ENCODE results near the gene CAMTA1.

CAMTA1 gene

DNA sequence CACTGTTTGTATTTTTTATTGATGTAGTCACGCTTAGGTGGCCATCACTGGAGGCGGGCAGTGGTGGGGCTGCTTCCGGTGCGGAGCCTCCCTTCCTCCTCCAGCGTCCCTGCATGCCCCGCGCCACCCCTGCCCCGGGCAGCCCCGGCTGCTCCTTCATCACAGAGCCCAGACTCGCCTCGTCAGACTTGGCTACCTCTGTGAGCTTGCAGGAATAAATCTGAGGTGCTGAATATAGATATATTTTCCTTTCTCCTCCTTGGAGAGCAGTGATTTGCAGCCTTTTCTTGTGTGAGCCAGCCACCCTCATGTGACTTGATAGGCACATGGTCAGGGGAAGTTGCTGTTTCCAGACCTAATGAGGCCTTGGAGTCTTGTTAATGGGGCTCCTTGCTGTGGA is 573.2 kb downstream of the CAMTA1 start:
- TF ChIP-seq, protein P1, sequence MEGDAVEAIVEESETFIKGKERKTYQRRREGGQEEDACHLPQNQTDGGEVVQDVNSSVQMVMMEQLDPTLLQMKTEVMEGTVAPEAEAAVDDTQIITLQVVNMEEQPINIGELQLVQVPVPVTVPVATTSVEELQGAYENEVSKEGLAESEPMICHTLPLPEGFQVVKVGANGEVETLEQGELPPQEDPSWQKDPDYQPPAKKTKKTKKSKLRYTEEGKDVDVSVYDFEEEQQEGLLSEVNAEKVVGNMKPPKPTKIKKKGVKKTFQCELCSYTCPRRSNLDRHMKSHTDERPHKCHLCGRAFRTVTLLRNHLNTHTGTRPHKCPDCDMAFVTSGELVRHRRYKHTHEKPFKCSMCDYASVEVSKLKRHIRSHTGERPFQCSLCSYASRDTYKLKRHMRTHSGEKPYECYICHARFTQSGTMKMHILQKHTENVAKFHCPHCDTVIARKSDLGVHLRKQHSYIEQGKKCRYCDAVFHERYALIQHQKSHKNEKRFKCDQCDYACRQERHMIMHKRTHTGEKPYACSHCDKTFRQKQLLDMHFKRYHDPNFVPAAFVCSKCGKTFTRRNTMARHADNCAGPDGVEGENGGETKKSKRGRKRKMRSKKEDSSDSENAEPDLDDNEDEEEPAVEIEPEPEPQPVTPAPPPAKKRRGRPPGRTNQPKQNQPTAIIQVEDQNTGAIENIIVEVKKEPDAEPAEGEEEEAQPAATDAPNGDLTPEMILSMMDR (IDR thresholded peaks at IDR 0.05; ENCODE audit: control insufficient read depth, extremely low read depth, insufficient read depth): no peak
- H3K4me3 ChIP-seq (ENCODE audit: low read depth, low read length): no peak overlapping the region
- no peak for DNase-seq (ENCODE audit: low read depth)

DNA sequence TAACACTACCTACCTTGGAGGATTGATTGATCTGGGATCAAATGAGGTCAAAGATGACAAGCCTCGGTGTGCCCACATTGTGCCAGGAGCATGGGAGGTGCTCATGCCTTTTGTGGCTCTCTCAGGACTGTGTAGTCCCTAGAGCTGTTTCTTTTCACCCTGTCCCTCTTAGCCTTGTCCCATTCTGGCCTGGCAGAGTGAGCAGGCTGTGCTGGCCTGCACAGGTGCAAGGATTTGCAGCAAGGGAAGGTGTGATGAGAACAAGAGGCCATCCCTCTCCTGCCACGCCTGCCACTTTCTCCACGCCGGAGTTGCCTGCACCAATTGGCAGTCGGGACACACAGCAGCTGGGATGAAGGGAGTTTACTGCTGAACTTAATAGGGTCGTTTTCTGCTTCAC is 575.3 kb downstream of the CAMTA1 start:
- no peak overlapping the region for H3K4me3 ChIP-seq (ENCODE audit: low read depth, low read length)
- no peak for DNase-seq (ENCODE audit: low read depth)
- TF ChIP-seq, protein P1 (IDR thresholded peaks at IDR 0.05; ENCODE audit: control insufficient read depth, extremely low read depth, insufficient read depth): no peak

- TF ChIP-seq, protein P1 (IDR thresholded peaks at IDR 0.05; ENCODE audit: control insufficient read depth, extremely low read depth, insufficient read depth): no peak
- no peak overlapping the region for H3K4me3 ChIP-seq (ENCODE audit: low read depth, low read length)
- no peak for DNase-seq (ENCODE audit: low read depth)
Observed at GRCh38 chr1:7362947-7363346, 577.7 kb downstream of the CAMTA1 start.

DNA sequence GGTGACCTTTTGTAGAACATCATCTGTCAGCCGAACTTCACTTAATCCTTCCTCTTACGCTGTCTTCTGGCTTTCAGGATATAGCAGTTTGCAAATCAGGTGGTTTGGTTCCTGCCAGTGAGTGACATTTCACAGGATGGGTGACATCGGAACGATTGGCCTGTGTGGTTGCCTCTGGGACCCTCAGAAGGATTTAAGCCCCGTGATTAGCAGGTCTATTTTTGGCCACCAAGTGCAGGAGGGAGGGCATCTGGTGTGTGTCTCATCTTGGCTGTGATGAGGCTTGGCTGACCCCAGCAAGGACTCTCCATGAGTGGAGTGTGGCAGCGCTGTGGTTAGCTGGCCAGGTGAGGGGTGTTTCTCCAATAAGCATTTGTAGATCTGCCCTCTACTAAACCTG is 578.2 kb downstream of the CAMTA1 start:
- no peak for DNase-seq (ENCODE audit: low read depth)
- H3K4me3 ChIP-seq (ENCODE audit: low read depth, low read length): no peak overlapping the region
- TF ChIP-seq, protein P1 (IDR thresholded peaks at IDR 0.05; ENCODE audit: control insufficient read depth, extremely low read depth, insufficient read depth): no peak

DNA sequence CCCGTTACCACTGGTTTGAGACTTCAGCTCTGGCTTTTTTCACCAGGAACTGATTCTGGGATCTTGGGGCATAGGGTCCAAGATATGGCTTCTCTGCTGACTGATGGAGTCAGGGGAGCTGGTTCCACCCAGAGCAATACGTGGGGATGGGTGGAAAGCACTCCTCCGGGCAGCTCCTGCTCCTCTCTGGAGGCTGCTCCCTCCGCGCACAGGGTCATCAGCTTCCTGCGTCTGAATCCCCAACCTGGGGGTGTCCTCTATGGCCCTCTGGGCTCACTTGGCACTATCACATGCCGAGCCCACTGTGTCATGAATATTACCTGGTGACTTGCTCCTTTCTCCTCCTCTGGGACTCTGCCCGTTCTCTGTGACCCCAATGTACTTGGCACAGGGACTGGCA is 580.5 kb downstream of the CAMTA1 start:
- H3K4me3 ChIP-seq (ENCODE audit: low read depth, low read length): no peak overlapping the region
- TF ChIP-seq, protein P1 (IDR thresholded peaks at IDR 0.05; ENCODE audit: control insufficient read depth, extremely low read depth, insufficient read depth): no peak

GRCh38 chr1:7366286-7366954 is 581.2 kb downstream of the CAMTA1 start:
- no peak overlapping the region for H3K4me3 ChIP-seq (ENCODE audit: low read depth, low read length)
- TF ChIP-seq, protein P1 (IDR thresholded peaks at IDR 0.05; ENCODE audit: control insufficient read depth, extremely low read depth, insufficient read depth): no peak
- no peak for DNase-seq (ENCODE audit: low read depth)

More for the DNA sequence above, 580.5 kb downstream of the CAMTA1 start:
- no peak for DNase-seq (ENCODE audit: low read depth)
